Gastroesophageal sphincter (tissue), 4 donors: Measurements from ENCODE around the gene LPP. TPM values are rescaled to one million over a fixed set of nuclear protein-coding genes. Genes with fewer than 3 reads are reported as not detected.

Experiments used
- ATAC-seq: fragments of 150-250 bp; one replicate; pipeline ENCODE4 v1.9.1; 2016; ENCODE audit warnings: mild to moderate bottlenecking, moderate library complexity
- H3K27ac ChIP-seq, 4 donors: fragments of 200-600 bp; sonication (generic) in 3 of 4; 1 replicate in 3 of 4; 2 replicates in 1 of 4; pipeline ENCODE4 v1.5.1; 2016 to 2019
- H3K27me3 ChIP-seq: fragments of 200-600 bp; sonication (generic); one replicate; pipeline ENCODE4 v1.5.1; 2019
- H3K36me3 ChIP-seq, 2 donors: fragments of 200-600 bp; sonication (generic); one replicate each; pipeline ENCODE4 v1.5.1; 2019; ENCODE audit warnings: control low read depth in 1 of 2
- H3K4me1 ChIP-seq, 3 donors: fragments of 200-600 bp; sonication (generic); 1 replicate in 2 of 3; 2 replicates in 1 of 3; pipeline ENCODE4 v1.5.1; 2016 to 2019; ENCODE audit warnings: control low read depth in 2 of 3
- H3K4me3 ChIP-seq, 2 donors: fragments of 200-600 bp; sonication (generic); one replicate each; pipeline ENCODE4 v1.5.1; 2019; ENCODE audit warnings: mild to moderate bottlenecking in 1 of 2, moderate library complexity in 1 of 2
- H3K9me3 ChIP-seq, 3 donors: fragments of 200-600 bp; sonication (generic); one replicate each; pipeline ENCODE4 v1.5.1; 2017 to 2019; ENCODE audit warnings: control low read depth in 2 of 3
- CTCF ChIP-seq, 4 experiments: fragments of 200-600 bp in 2 of 4; fragments of 450-650 bp in 2 of 4; sonication (generic) in 1 of 4; IDR thresholded peaks; one replicate each; pipeline ENCODE4 v1.5.1; 2017 to 2019; ENCODE audit warnings: antibody characterized with exemption in 4 of 4, mild to moderate bottlenecking in 2 of 4, moderate library complexity in 2 of 4
- EP300 ChIP-seq: sonication (generic); formaldehyde crosslinking; IDR thresholded peaks from one replicate; pipeline ENCODE4 v1.6.1; 2017; ENCODE audit warnings: antibody characterized with exemption, mild to moderate bottlenecking
- POLR2A ChIP-seq, 2 donors: fragments of 450-650 bp; IDR thresholded peaks; one replicate each; pipeline ENCODE4 v1.6.1; 2017; ENCODE audit warnings: antibody characterized with exemption in 2 of 2, mild to moderate bottlenecking in 2 of 2, moderate library complexity in 1 of 2
- POLR2AphosphoS5 ChIP-seq: sonication (generic); formaldehyde crosslinking; IDR thresholded peaks from one replicate; pipeline ENCODE4 v1.6.1; 2017; ENCODE audit warnings: antibody characterized with exemption
- WGBS, 2 donors: methylation state at CpG; one replicate each; pipeline ENCODE4 v1.1.5; 2018; ENCODE audit warnings: low coverage in 1 of 2; 5-methylcytosine and 5-hydroxymethylcytosine counted together
- total RNA-seq, 4 donors: library from RNA; depleted of rRNA; stranded (reverse); fragments of >200 nt; gene quantifications; one replicate each; pipeline ENCODE4 v1.1.0, GENCODE V29; 2016

LPP gene
- total RNA-seq, 4 donors from 2014 or later = 1,243 to 2,297 (median 2,164) TPM

GRCh38 chr3:188266562-188267274 lies 112.8 kb downstream of the LPP start:
- peak overlapping the region; percentile 93 to 100 (median 96) for H3K27ac ChIP-seq
- H3K27me3 ChIP-seq = no peaks in the 10 kb centered on the region
- no peaks in the 10 kb centered on the region for H3K9me3 ChIP-seq
- ATAC-seq = peak; percentile 63
- H3K4me3 ChIP-seq = peak overlapping the region; percentile 17 to 28
- 20 to 28% methylated on average over 6 to 10 of the region's 10 CpGs for WGBS, 2 donors
- TF ChIP-seq POLR2AphosphoS5 = peak; percentile 92
- TF ChIP-seq CTCF (IDR thresholded peaks at IDR 0.05) = no peak
- peak; percentile 99 for TF ChIP-seq EP300
- peak; percentile 32 to 43 for TF ChIP-seq POLR2A (IDR thresholded peaks at IDR 0.05)
- no peaks in the 10 kb centered on the region for H3K36me3 ChIP-seq
- peaks cover 49 to 99% (median 65%) of the 10 kb centered on the region in 3 donors for H3K4me1 ChIP-seq

- no peaks in the 10 kb centered on the region for H3K9me3 ChIP-seq
- peaks cover 49 to 99% (median 74%) of the 10 kb centered on the region in 3 donors for H3K4me1 ChIP-seq
- no peaks in the 10 kb centered on the region for H3K36me3 ChIP-seq
- WGBS, 2 donors = 84 to 97% methylated on average over 3 to 5 of the region's 7 CpGs
- H3K27ac ChIP-seq = peak overlapping the region; percentile 93 to 100 (median 96)
- H3K27me3 ChIP-seq = no peaks in the 10 kb centered on the region
- no peak for TF ChIP-seq POLR2A (IDR thresholded peaks at IDR 0.05)
- no peak for TF ChIP-seq POLR2AphosphoS5
- no peak for TF ChIP-seq CTCF (IDR thresholded peaks at IDR 0.05)
- TF ChIP-seq EP300 = no peak
- H3K4me3 ChIP-seq = no peak overlapping the region
- ATAC-seq = no peak
Observed at GRCh38 chr3:188267790-188268335, 113.9 kb downstream of the LPP start.

- Histone ChIP-seq H3K4me1 (peaks cover 47 to 99% (median 74%) of the 10 kb centered on the region in 3 donors), H3K27ac (peak overlapping the region; percentile 93 to 100 (median 96)), H3K4me3 (no peak overlapping the region), H3K27me3 (no peaks in the 10 kb centered on the region), H3K36me3 (no peaks in the 10 kb centered on the region), H3K9me3 (no peaks in the 10 kb centered on the region)
- no peak for TF ChIP-seq POLR2AphosphoS5
- no peak for TF ChIP-seq CTCF (IDR thresholded peaks at IDR 0.05)
- no peak for TF ChIP-seq EP300
- TF ChIP-seq POLR2A (IDR thresholded peaks at IDR 0.05) = no peak
- WGBS, 2 donors = 54 to 72% methylated on average over 5 of the region's 5 CpGs
- no peak for ATAC-seq
Observed at GRCh38 chr3:188268336-188268735, 114.4 kb downstream of the LPP start.

GRCh38 chr3:188269040-188269439 lies 115.1 kb downstream of the LPP start:
- H3K4me1 ChIP-seq = peaks cover 40 to 99% (median 68%) of the 10 kb centered on the region in 3 donors

More at GRCh38 chr3:188269040-188269439, 115.1 kb downstream of the LPP start:
- Histone ChIP-seq H3K27ac (peak overlapping the region; percentile 93 to 100 (median 96)), H3K36me3 (no peaks in the 10 kb centered on the region), H3K4me3 (no peak overlapping the region), H3K27me3 (no peaks in the 10 kb centered on the region), H3K9me3 (no peaks in the 10 kb centered on the region)
- no peak for TF ChIP-seq POLR2A (IDR thresholded peaks at IDR 0.05)
- TF ChIP-seq EP300 = no peak
- no peak for TF ChIP-seq POLR2AphosphoS5
- TF ChIP-seq CTCF (IDR thresholded peaks at IDR 0.05) = no peak
- WGBS, 2 donors = 50 to 53% methylated on average over 4 of the region's 4 CpGs
- no peak for ATAC-seq
